SK-N-SH (cell line): ENCODE data around the gene SORD. TPM values are rescaled to one million over a fixed set of nuclear protein-coding genes. Genes with fewer than 3 reads are reported as not detected.
A peak's percentile ranks its signal among the peaks of the same experiment; 100 is the strongest.

Experiments
- CTCF ChIA-PET: fragments of 300-600, 350-600 bp; formaldehyde crosslinking; extraction: SDS; loops from one replicate; lab custom pipeline; 2021; lab: Yijun Ruan, JAX
- POLR2A ChIA-PET: fragments of 350-600 bp; sonication (Branson Sonifier 250); formaldehyde crosslinking; extraction: SDS; loops from one replicate; lab custom pipeline; 2020; ENCODE audit warnings: antibody characterized with exemption, inconsistent platforms; lab: Yijun Ruan, JAX
- DNase-seq: peaks from one replicate; pipeline ENCODE4 v3.0.0; 2012
- H2AFZ ChIP-seq: fragments of 200-600 bp; sonication (generic); 2 replicates; pipeline ENCODE4 v1.8.1; 2016; ENCODE audit warnings: antibody characterized with exemption, mild to moderate bottlenecking, low read depth
- H3F3A ChIP-seq: fragments of 200-600 bp; sonication (generic); replicated peaks from 2 replicates; pipeline ENCODE3; 2016; ENCODE audit warnings: antibody characterized with exemption, mild to moderate bottlenecking; ENCODE audit not compliant: insufficient read depth
- H3K27ac ChIP-seq, 2 experiments: fragments of 200-500 bp in 1 of 2; fragments of 200-600 bp in 1 of 2; sonication (Bioruptor generic) in 1 of 2; sonication (generic), shearing (Covaris generic) in 1 of 2; 2 replicates each; pipeline versions ENCODE4 v1.5.1 to v1.6.1; 2014 to 2016; ENCODE audit warnings: low read depth in 2 of 2, inconsistent platforms in 1 of 2, low read length in 1 of 2, mild to moderate bottlenecking in 1 of 2, mixed read lengths in 1 of 2
- H3K27me3 ChIP-seq: fragments of 200-600 bp; sonication (generic), shearing (Covaris generic); 2 replicates; pipeline ENCODE4 v1.6.1; 2016; ENCODE audit warnings: mixed run types; ENCODE audit not compliant: insufficient read depth
- H3K36me3 ChIP-seq, 2 experiments: fragments of 200-500 bp in 1 of 2; fragments of 200-600 bp in 1 of 2; sonication (Bioruptor generic) in 1 of 2; sonication (generic) in 1 of 2; replicated peaks in 1 of 2; 2 replicates each; pipeline versions ENCODE3 to v1.5.1; 2014 to 2016; ENCODE audit warnings: low read length in 1 of 2, mild to moderate bottlenecking in 1 of 2; ENCODE audit not compliant: insufficient read depth in 2 of 2, control insufficient read depth in 1 of 2
- H3K4me1 ChIP-seq, 2 experiments: fragments of 200-500 bp in 1 of 2; fragments of 200-600 bp in 1 of 2; sonication (Bioruptor generic) in 1 of 2; sonication (generic), shearing (Covaris generic) in 1 of 2; 2 replicates each; pipeline versions ENCODE4 v1.5.1 to v1.6.1; 2014 to 2016; ENCODE audit warnings: low read depth in 1 of 2, low read length in 1 of 2, mixed run types in 1 of 2; ENCODE audit not compliant: insufficient read depth in 2 of 2, control insufficient read depth in 1 of 2
- H3K4me2 ChIP-seq: fragments of 200-600 bp; sonication (generic), shearing (Covaris generic); 2 replicates; pipeline ENCODE4 v1.6.1; 2017; ENCODE audit warnings: mixed run types
- H3K4me3 ChIP-seq, 2 experiments: fragments of 200-500 bp in 1 of 2; fragments of 200-600 bp in 1 of 2; sonication (Bioruptor generic) in 1 of 2; sonication (generic), shearing (Covaris generic) in 1 of 2; 2 replicates each; pipeline versions ENCODE4 v1.5.1 to v1.8.1; 2014 to 2016; ENCODE audit warnings: low read depth in 2 of 2, inconsistent platforms in 1 of 2, low read length in 1 of 2, mild to moderate bottlenecking in 1 of 2, mixed read lengths in 1 of 2, moderate library complexity in 1 of 2
- H3K79me2 ChIP-seq: fragments of 200-600 bp; sonication (generic); 2 replicates; pipeline ENCODE4 v1.8.1; 2017; ENCODE audit warnings: mild to moderate bottlenecking; ENCODE audit not compliant: insufficient read depth
- H3K9ac ChIP-seq: fragments of 200-600 bp; sonication (generic); 2 replicates; pipeline ENCODE4 v1.6.1; 2017; ENCODE audit warnings: mixed run types
- H3K9me2 ChIP-seq: fragments of 200-600 bp; sonication (generic); 2 replicates; pipeline ENCODE4 v1.6.1; 2017; ENCODE audit warnings: mixed run types
- H3K9me3 ChIP-seq: fragments of 200-600 bp; sonication (generic); 2 replicates; pipeline ENCODE4 v1.6.1; 2017; ENCODE audit warnings: mixed run types, mild to moderate bottlenecking, moderate library complexity
- H4K20me1 ChIP-seq: fragments of 200-600 bp; sonication (generic); 2 replicates; pipeline ENCODE4 v1.6.1; 2017; ENCODE audit warnings: mild to moderate bottlenecking, mixed run types; ENCODE audit not compliant: insufficient read depth
- CHD2 ChIP-seq: fragments of 150-350 bp; IDR thresholded peaks from 2 replicates; pipeline ENCODE4 v1.6.1; 2018; ENCODE audit warnings: low read length; ENCODE audit not compliant: partially characterized antibody
- CTCF ChIP-seq: fragments of 200-600 bp; sonication (generic); IDR thresholded peaks from 2 replicates; pipeline ENCODE4 v1.6.1; 2017; ENCODE audit warnings: antibody characterized with exemption, mild to moderate bottlenecking, moderate library complexity
- EZH2phosphoT487 ChIP-seq: fragments of 200-600 bp; sonication (generic); IDR thresholded peaks from 2 replicates; pipeline ENCODE4 v1.6.1; 2017; ENCODE audit warnings: low read depth, mixed run types, mild to moderate bottlenecking, antibody characterized with exemption, moderate library complexity, borderline replicate concordance
- FOSL2 ChIP-seq: IDR thresholded peaks from 2 replicates; pipeline ENCODE4 v1.4.0; 2012; ENCODE audit warnings: low read depth, mild to moderate bottlenecking, moderate library complexity, borderline replicate concordance
- FOXM1 ChIP-seq: IDR thresholded peaks from 2 replicates; pipeline ENCODE4 v1.4.0; 2012; ENCODE audit warnings: low read depth, mild to moderate bottlenecking
- GABPA ChIP-seq: IDR thresholded peaks from 2 replicates; pipeline ENCODE4 v1.4.0; 2012; ENCODE audit warnings: low read depth, mild to moderate bottlenecking
- GATA2 ChIP-seq: sonication (generic); formaldehyde crosslinking; IDR thresholded peaks from 2 replicates; pipeline ENCODE4 v1.5.0; 2020; ENCODE audit warnings: mild to moderate bottlenecking, missing genetic modification reagents
- NFIC ChIP-seq: IDR thresholded peaks from 2 replicates; pipeline ENCODE4 v1.4.0; 2012; ENCODE audit warnings: borderline replicate concordance
- PBX3 ChIP-seq: IDR thresholded peaks from 2 replicates; pipeline ENCODE4; 2012
- POLR2AphosphoS5 ChIP-seq: IDR thresholded peaks from 2 replicates; pipeline ENCODE4 v1.6.1; 2012; ENCODE audit warnings: low read depth, low read length
- RAD21 ChIP-seq: IDR thresholded peaks from 2 replicates; pipeline ENCODE4 v1.6.1; 2012; ENCODE audit warnings: mild to moderate bottlenecking, low read length
- REST ChIP-seq: IDR thresholded peaks from 2 replicates; pipeline ENCODE4 v1.6.1; 2012; ENCODE audit warnings: mild to moderate bottlenecking, low read depth, low read length, moderate library complexity
- RFX5 ChIP-seq: IDR thresholded peaks from 2 replicates; pipeline ENCODE4 v1.6.1; 2012; ENCODE audit warnings: mild to moderate bottlenecking, improper control_type of control experiment, low read length
- SIN3A ChIP-seq: IDR thresholded peaks from 2 replicates; pipeline ENCODE4 v1.6.1; 2012; ENCODE audit warnings: low read depth, mild to moderate bottlenecking, low read length, moderate library complexity, borderline replicate concordance
- TEAD4 ChIP-seq: IDR thresholded peaks from 2 replicates; pipeline ENCODE4 v1.4.0; 2012; ENCODE audit warnings: mild to moderate bottlenecking, borderline replicate concordance; ENCODE audit not compliant: insufficient read depth
- USF1 ChIP-seq: IDR thresholded peaks from 2 replicates; pipeline ENCODE4 v1.4.0; 2012; ENCODE audit warnings: low read depth, borderline replicate concordance
- YY1 ChIP-seq: IDR thresholded peaks from 2 replicates; pipeline ENCODE4 v1.4.0; 2012; ENCODE audit warnings: low read depth, mild to moderate bottlenecking
- ZBTB33 ChIP-seq: IDR thresholded peaks from 2 replicates; pipeline ENCODE4 v1.4.0; 2012; ENCODE audit warnings: low read depth, borderline replicate concordance
- WGBS: methylation state at CpG from one replicate; pipeline ENCODE4 v1.1.6; 2017; ENCODE audit warnings: low lambda C conversion rate; 5-methylcytosine and 5-hydroxymethylcytosine counted together
- polyA plus RNA-seq, 3 experiments: library from polyadenylated mRNA; depleted of rRNA; stranded (reverse); fragments of >200 nt; gene quantifications; 2 replicates each; pipeline ENCODE4 v1.2.3, GENCODE V29; 2012

The SORD gene
- polyA plus RNA-seq, 1 of the 3 experiments (the other 2 are of a cell fraction), result 35.1 TPM

- TF ChIP-seq EZH2phosphoT487 (no peak), YY1 (no peak), GATA2 (CRISPR knock-in tag) (no peak), POLR2AphosphoS5 (no peak), GABPA (no peak)
These were observed 93.7 kb downstream of the SORD start (continued) for GRCh38 chr15:45116482-45117307.

- H3K4me3 ChIP-seq, result peak overlapping the region in 1 of 2 experiments; percentile 53; a peak in 1 of 4 replicates
- peaks cover 31% of the 10 kb centered on the region for H3K27me3 ChIP-seq
- POLR2A ChIA-PET, result interaction anchor here (0.7 to 1.1 kb wide), 5 partner anchors 28 to 131 kb away, joined by 3 to 5 read pairs (median 3); partner anchors contain the start of gene SHF
- TF ChIP-seq EZH2phosphoT487, result no peak
- TF ChIP-seq YY1, result no peak
- TF ChIP-seq CHD2, result no peak
- TF ChIP-seq NFIC, result no peak
- no peak for TF ChIP-seq FOSL2
- no peak for TF ChIP-seq FOXM1
- TF ChIP-seq RFX5, result no peak
- no peak for TF ChIP-seq SIN3A
- TF ChIP-seq PBX3, result no peak
- no peak for TF ChIP-seq RAD21
- no peak for TF ChIP-seq TEAD4
- TF ChIP-seq REST, result no peak
- TF ChIP-seq GABPA, result no peak
- TF ChIP-seq USF1, result no peak
- TF ChIP-seq CTCF, result no peak
- TF ChIP-seq ZBTB33, result no peak
These were observed 94.5 kb downstream of the SORD start for GRCh38 chr15:45117308-45118130.

More at GRCh38 chr15:45117308-45118130, 94.5 kb downstream of the SORD start:
- peak overlapping the region; percentile 59; the same call in 1 of the 2 replicates for H3K4me2 ChIP-seq
- 86% methylated on average over 22 of the region's 33 CpGs for WGBS
- H3F3A ChIP-seq, result no peaks in the 10 kb centered on the region
- H3K9ac ChIP-seq, result no peak overlapping the region
- no peaks in the 10 kb centered on the region for H3K9me3 ChIP-seq
- no peaks in the 10 kb centered on the region for H4K20me1 ChIP-seq
- no peaks in the 10 kb centered on the region for H3K9me2 ChIP-seq
- CTCF ChIA-PET, result interaction anchor here (0.8 to 2.2 kb wide), 64 partner anchors 8 to 341 kb away, joined by 3 to 52 read pairs (median 6); partner anchors contain the start of genes DUOX1, DUOXA1, SORD and TERB2
- H3K27ac ChIP-seq, result no peak overlapping the region
- H3K4me1 ChIP-seq, result peaks cover 6 to 23% of the 10 kb centered on the region in 2 experiments; a peak in 3 of 4 replicates
- H3K79me2 ChIP-seq, result no peaks in the 10 kb centered on the region
- 0 out of 2 replicates have a peak overlapping the region, but pooled peaks have one; percentile 41 for H2AFZ ChIP-seq
- H3K36me3 ChIP-seq, result no peaks in the 10 kb centered on the region
- peak; percentile 55 for DNase-seq
